T-helper 17 cell (primary cell): ENCODE measurements around the gene PAWR. TPM values are rescaled to one million over a fixed set of nuclear protein-coding genes. Genes with fewer than 3 reads are reported as not detected.

Experiments used
- ATAC-seq: fragments of 150-1000 bp; cut with Tn5 transposase; 2 replicates; pipeline ENCODE4 v1.10.0; 2021; ENCODE audit warnings: mild to moderate bottlenecking, moderate library complexity
- DNase-seq, 3 donors: peaks; one replicate each; pipeline versions ENCODE4 v3.0.0 to v3.0.0-alpha.2; 2020 to 2021
- H3K9me3 ChIP-seq: one replicate; pipeline ENCODE4 v1.7.0; 2013; ENCODE audit warnings: low read length, mild to moderate bottlenecking; ENCODE audit not compliant: control insufficient read depth, poor library complexity, severe bottlenecking
- H3K27ac Mint-ChIP-seq: one replicate; pipeline ENCODE4 v1.8.0; 2022; ENCODE audit warnings: mild to moderate bottlenecking, moderate library complexity, mixed read lengths
- H3K27me3 Mint-ChIP-seq: one replicate; pipeline ENCODE4 v1.8.0; 2022; ENCODE audit warnings: mixed read lengths
- H3K36me3 Mint-ChIP-seq: one replicate; pipeline ENCODE4 v1.8.0; 2022; ENCODE audit warnings: low read depth, mixed read lengths
- H3K4me1 Mint-ChIP-seq: one replicate; pipeline ENCODE4 v1.8.0; 2022; ENCODE audit warnings: mild to moderate bottlenecking, mixed read lengths
- H3K4me3 Mint-ChIP-seq: one replicate; pipeline ENCODE4 v1.8.0; 2022; ENCODE audit warnings: mild to moderate bottlenecking, moderate library complexity, mixed read lengths
- total RNA-seq, 4 donors: library from RNA in 2 of 4; stranded (reverse) in 2 of 4; gene quantifications; one replicate each; pipeline ENCODE4 v1.2.3 and lab custom pipeline; 2022 to 2026

Gene PAWR
- total RNA-seq, 2 donors from 2014 or later: 4.3 to 6.7 TPM

- H3K27ac Mint-ChIP-seq: no peak overlapping the region
- peaks cover 2% of the 10 kb centered on the region for H3K4me1 Mint-ChIP-seq
- peaks cover 3% of the 10 kb centered on the region for H3K9me3 ChIP-seq
- DNase-seq: no peak
- ATAC-seq: no peak
- no peaks in the 10 kb centered on the region for H3K27me3 Mint-ChIP-seq
- H3K4me3 Mint-ChIP-seq: no peak overlapping the region
- no peaks in the 10 kb centered on the region for H3K36me3 Mint-ChIP-seq
Observed at GRCh38 chr12:79624378-79624777, 66.4 kb downstream of the PAWR start.

- no peak overlapping the region for H3K4me3 Mint-ChIP-seq
- H3K27me3 Mint-ChIP-seq: no peaks in the 10 kb centered on the region
- no peak for DNase-seq
- peaks cover 3% of the 10 kb centered on the region for H3K9me3 ChIP-seq
- peaks cover 2% of the 10 kb centered on the region for H3K4me1 Mint-ChIP-seq
- H3K36me3 Mint-ChIP-seq: no peaks in the 10 kb centered on the region
- no peak for ATAC-seq
- H3K27ac Mint-ChIP-seq: no peak overlapping the region
Observed at GRCh38 chr12:79619872-79620562, 70.7 kb downstream of the PAWR start.

- ATAC-seq (no peak), DNase-seq (no peak)
- peaks cover 2% of the 10 kb centered on the region for H3K4me1 Mint-ChIP-seq
- H3K9me3 ChIP-seq: peaks cover 3% of the 10 kb centered on the region
- no peaks in the 10 kb centered on the region for H3K36me3 Mint-ChIP-seq
- H3K27ac Mint-ChIP-seq: no peak overlapping the region
- no peak overlapping the region for H3K4me3 Mint-ChIP-seq
- no peaks in the 10 kb centered on the region for H3K27me3 Mint-ChIP-seq
Observed at GRCh38 chr12:79618848-79619404, 71.8 kb downstream of the PAWR start.

- H3K9me3 ChIP-seq: peaks cover 3% of the 10 kb centered on the region
- DNase-seq (no peak), ATAC-seq (no peak)
- H3K36me3 Mint-ChIP-seq: no peaks in the 10 kb centered on the region
- H3K4me1 Mint-ChIP-seq: peaks cover 2% of the 10 kb centered on the region
- H3K27ac Mint-ChIP-seq: no peak overlapping the region
- no peak overlapping the region for H3K4me3 Mint-ChIP-seq
- H3K27me3 Mint-ChIP-seq: no peaks in the 10 kb centered on the region
Observed at GRCh38 chr12:79617696-79618095, 73.1 kb downstream of the PAWR start.

- H3K36me3 Mint-ChIP-seq: no peaks in the 10 kb centered on the region
- H3K27ac Mint-ChIP-seq: no peak overlapping the region
- H3K27me3 Mint-ChIP-seq: no peaks in the 10 kb centered on the region
- ATAC-seq (no peak), DNase-seq (no peak)
- no peak overlapping the region for H3K4me3 Mint-ChIP-seq
- peaks cover 2% of the 10 kb centered on the region for H3K4me1 Mint-ChIP-seq
- peaks cover 3% of the 10 kb centered on the region for H3K9me3 ChIP-seq
Observed at GRCh38 chr12:79615596-79616560, 74.9 kb downstream of the PAWR start.

- DNase-seq: no peak
- H3K36me3 Mint-ChIP-seq: no peaks in the 10 kb centered on the region
- peaks cover 1% of the 10 kb centered on the region for H3K4me1 Mint-ChIP-seq
- H3K4me3 Mint-ChIP-seq: no peak overlapping the region
- H3K27me3 Mint-ChIP-seq: no peaks in the 10 kb centered on the region
- H3K27ac Mint-ChIP-seq: no peak overlapping the region
- no peak for ATAC-seq
- no peaks in the 10 kb centered on the region for H3K9me3 ChIP-seq
Observed at GRCh38 chr12:79614730-79615129, 76.0 kb downstream of the PAWR start.

GRCh38 chr12:79601908-79602307 is 88.9 kb downstream of the PAWR start:
- peaks cover 6% of the 10 kb centered on the region for H3K27me3 Mint-ChIP-seq
- H3K4me1 Mint-ChIP-seq: no peaks in the 10 kb centered on the region
- H3K9me3 ChIP-seq: no peaks in the 10 kb centered on the region
- no peak overlapping the region for H3K4me3 Mint-ChIP-seq
- ATAC-seq: no peak
- DNase-seq: no peak
- H3K27ac Mint-ChIP-seq: no peak overlapping the region
- peaks cover 3% of the 10 kb centered on the region for H3K36me3 Mint-ChIP-seq

- ATAC-seq (no peak), DNase-seq (no peak)
- Mint-ChIP-seq H3K36me3 (no peaks in the 10 kb centered on the region), H3K27me3 (no peaks in the 10 kb centered on the region), H3K4me1 (no peaks in the 10 kb centered on the region), H3K27ac (no peak overlapping the region), H3K4me3 (no peak overlapping the region)
- H3K9me3 ChIP-seq: no peaks in the 10 kb centered on the region
Observed at GRCh38 chr12:79597910-79598309, 92.9 kb downstream of the PAWR start.

- DNase-seq (no peak), ATAC-seq (no peak)
- Mint-ChIP-seq H3K36me3 (no peaks in the 10 kb centered on the region), H3K27ac (no peak overlapping the region), H3K4me1 (no peaks in the 10 kb centered on the region), H3K4me3 (no peak overlapping the region), H3K27me3 (no peaks in the 10 kb centered on the region)
- H3K9me3 ChIP-seq: no peaks in the 10 kb centered on the region
Observed at GRCh38 chr12:79596719-79597350, 93.9 kb downstream of the PAWR start.

- ATAC-seq: no peak
- no peak for DNase-seq
- Mint-ChIP-seq H3K27ac (no peak overlapping the region), H3K27me3 (no peaks in the 10 kb centered on the region), H3K4me3 (no peak overlapping the region), H3K4me1 (no peaks in the 10 kb centered on the region), H3K36me3 (no peaks in the 10 kb centered on the region)
- H3K9me3 ChIP-seq: no peaks in the 10 kb centered on the region
Observed at GRCh38 chr12:79595273-79595672, 95.5 kb downstream of the PAWR start.

GRCh38 chr12:79592865-79593264 is 97.9 kb downstream of the PAWR start:
- DNase-seq (no peak), ATAC-seq (no peak)
- H3K9me3 ChIP-seq: no peaks in the 10 kb centered on the region
- Mint-ChIP-seq H3K36me3 (no peaks in the 10 kb centered on the region), H3K27ac (no peak overlapping the region), H3K4me1 (no peaks in the 10 kb centered on the region), H3K27me3 (no peaks in the 10 kb centered on the region), H3K4me3 (no peak overlapping the region)

- ATAC-seq: no peak
- DNase-seq: no peak
- no peaks in the 10 kb centered on the region for H3K36me3 Mint-ChIP-seq
- no peak overlapping the region for H3K4me3 Mint-ChIP-seq
- no peaks in the 10 kb centered on the region for H3K9me3 ChIP-seq
- no peaks in the 10 kb centered on the region for H3K4me1 Mint-ChIP-seq
- no peaks in the 10 kb centered on the region for H3K27me3 Mint-ChIP-seq
- no peak overlapping the region for H3K27ac Mint-ChIP-seq
Observed at GRCh38 chr12:79591988-79592387, 98.8 kb downstream of the PAWR start.

- Mint-ChIP-seq H3K4me3 (no peak overlapping the region), H3K27ac (no peak overlapping the region), H3K36me3 (no peaks in the 10 kb centered on the region), H3K4me1 (no peaks in the 10 kb centered on the region), H3K27me3 (no peaks in the 10 kb centered on the region)
- DNase-seq (no peak), ATAC-seq (no peak)
- no peaks in the 10 kb centered on the region for H3K9me3 ChIP-seq
Observed at GRCh38 chr12:79590751-79591150, 100.0 kb downstream of the PAWR start.
